ENCODE data around the gene BRD7.

Gene BRD7

GRCh38 chr16:50388496-50388895, 19.7 kb upstream of the BRD7 start:
- H3K27ac ChIP-seq (replicated peaks): no peak overlapping the region
- DNase-seq (ENCODE audit: low read depth in 1 of 2, low spot score in 1 of 2): no peak
- H3K27me3 ChIP-seq (ENCODE audit: insufficient read depth, poor library complexity, severe bottlenecking): no peaks in the 10 kb centered on the region
- TF ChIP-seq POLR2AphosphoS5 (IDR thresholded peaks at IDR 0.05; ENCODE audit: low read depth) (no peak), GABPA (IDR thresholded peaks at IDR 0.05; ENCODE audit: low read depth) (no peak), REST (IDR thresholded peaks at IDR 0.05; ENCODE audit: insufficient replicate concordance, low read depth) (no peak), SPI1 (IDR thresholded peaks at IDR 0.05; ENCODE audit: borderline replicate concordance, low read depth) (no peak)
- H3K4me3 ChIP-seq (replicated peaks; ENCODE audit: insufficient read depth, low read length): no peak overlapping the region

GRCh38 chr16:50386774-50387173, 18.0 kb upstream of the BRD7 start:
- no peak for DNase-seq (ENCODE audit: low read depth in 1 of 2, low spot score in 1 of 2)
- H3K4me3 ChIP-seq (replicated peaks; ENCODE audit: insufficient read depth, low read length): no peak overlapping the region
- H3K27me3 ChIP-seq (ENCODE audit: insufficient read depth, poor library complexity, severe bottlenecking): no peaks in the 10 kb centered on the region
- no peak overlapping the region for H3K27ac ChIP-seq (replicated peaks)
- TF ChIP-seq SPI1 (IDR thresholded peaks at IDR 0.05; ENCODE audit: borderline replicate concordance, low read depth) (no peak), REST (IDR thresholded peaks at IDR 0.05; ENCODE audit: insufficient replicate concordance, low read depth) (no peak), GABPA (IDR thresholded peaks at IDR 0.05; ENCODE audit: low read depth) (no peak), POLR2AphosphoS5 (IDR thresholded peaks at IDR 0.05; ENCODE audit: low read depth) (no peak)
- TF ChIP-seq, protein P1, sequence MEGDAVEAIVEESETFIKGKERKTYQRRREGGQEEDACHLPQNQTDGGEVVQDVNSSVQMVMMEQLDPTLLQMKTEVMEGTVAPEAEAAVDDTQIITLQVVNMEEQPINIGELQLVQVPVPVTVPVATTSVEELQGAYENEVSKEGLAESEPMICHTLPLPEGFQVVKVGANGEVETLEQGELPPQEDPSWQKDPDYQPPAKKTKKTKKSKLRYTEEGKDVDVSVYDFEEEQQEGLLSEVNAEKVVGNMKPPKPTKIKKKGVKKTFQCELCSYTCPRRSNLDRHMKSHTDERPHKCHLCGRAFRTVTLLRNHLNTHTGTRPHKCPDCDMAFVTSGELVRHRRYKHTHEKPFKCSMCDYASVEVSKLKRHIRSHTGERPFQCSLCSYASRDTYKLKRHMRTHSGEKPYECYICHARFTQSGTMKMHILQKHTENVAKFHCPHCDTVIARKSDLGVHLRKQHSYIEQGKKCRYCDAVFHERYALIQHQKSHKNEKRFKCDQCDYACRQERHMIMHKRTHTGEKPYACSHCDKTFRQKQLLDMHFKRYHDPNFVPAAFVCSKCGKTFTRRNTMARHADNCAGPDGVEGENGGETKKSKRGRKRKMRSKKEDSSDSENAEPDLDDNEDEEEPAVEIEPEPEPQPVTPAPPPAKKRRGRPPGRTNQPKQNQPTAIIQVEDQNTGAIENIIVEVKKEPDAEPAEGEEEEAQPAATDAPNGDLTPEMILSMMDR (IDR thresholded peaks at IDR 0.05; ENCODE audit: insufficient read depth, low read length): no peak

DNA sequence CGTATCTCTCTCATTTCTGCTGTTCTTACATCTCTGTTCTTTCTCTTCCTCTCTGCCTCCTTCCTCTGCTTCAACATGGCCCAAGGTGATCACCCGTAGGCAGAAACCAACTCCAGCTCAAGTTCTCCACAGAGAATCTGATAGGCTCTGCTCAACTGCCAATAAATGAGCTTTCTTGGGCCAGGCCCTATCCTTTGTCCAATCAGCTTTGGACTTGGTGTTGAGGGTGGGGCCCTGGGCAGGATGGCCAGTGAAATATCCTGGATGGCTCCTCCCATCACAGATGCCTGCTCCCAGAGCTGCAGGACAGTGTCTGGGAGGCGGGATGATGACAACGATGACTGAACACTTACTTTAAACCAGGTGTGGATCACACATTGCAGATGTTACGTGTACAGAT, 17.4 kb upstream of the BRD7 start:
- no peak for DNase-seq (ENCODE audit: low read depth in 1 of 2, low spot score in 1 of 2)
- H3K4me3 ChIP-seq (replicated peaks; ENCODE audit: insufficient read depth, low read length): no peak overlapping the region
- H3K27me3 ChIP-seq (ENCODE audit: insufficient read depth, poor library complexity, severe bottlenecking): no peaks in the 10 kb centered on the region
- H3K27ac ChIP-seq (replicated peaks): no peak overlapping the region
- TF ChIP-seq POLR2AphosphoS5 (IDR thresholded peaks at IDR 0.05; ENCODE audit: low read depth): no peak
- TF ChIP-seq REST (IDR thresholded peaks at IDR 0.05; ENCODE audit: insufficient replicate concordance, low read depth): no peak
- no peak for TF ChIP-seq SPI1 (IDR thresholded peaks at IDR 0.05; ENCODE audit: borderline replicate concordance, low read depth)
- TF ChIP-seq GABPA (IDR thresholded peaks at IDR 0.05; ENCODE audit: low read depth): no peak
- TF ChIP-seq, protein P1 (IDR thresholded peaks at IDR 0.05; ENCODE audit: insufficient read depth, low read length): no peak

Data from HL-60 (cell line).